Activated CD8-positive, alpha-beta memory T cell treated with anti-CD3 and anti-CD28 coated beads, Interleukin-2, amount 50 U/mL, for 1 hour (primary cell): ENCODE measurements around the gene GUCD1.

Source experiments
- DNase-seq: peaks from one replicate; pipeline ENCODE4 v3.0.0-alpha.2; 2020; ENCODE audit errors: extremely low read depth

The GUCD1 gene

DNA sequence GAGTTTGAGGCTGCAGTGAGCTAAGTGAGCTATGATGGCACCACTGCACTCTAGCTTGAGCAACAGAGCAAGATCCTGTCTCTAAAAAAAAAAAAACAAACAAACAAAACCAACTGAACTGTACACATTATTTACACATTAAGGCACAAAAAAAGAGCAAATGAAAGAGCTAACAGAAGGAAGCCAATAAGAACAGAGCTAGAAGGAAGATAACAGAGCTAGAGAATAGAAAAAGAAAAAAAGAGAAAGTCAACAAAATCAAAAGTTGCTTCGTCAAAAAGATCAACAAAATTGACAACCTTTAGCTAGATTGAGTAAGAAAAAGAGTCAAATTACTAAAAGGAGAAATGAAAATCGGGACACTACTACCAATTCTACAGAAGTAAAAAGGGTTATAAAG is 25.0 kb downstream of the GUCD1 start:
- no peak for DNase-seq

DNA sequence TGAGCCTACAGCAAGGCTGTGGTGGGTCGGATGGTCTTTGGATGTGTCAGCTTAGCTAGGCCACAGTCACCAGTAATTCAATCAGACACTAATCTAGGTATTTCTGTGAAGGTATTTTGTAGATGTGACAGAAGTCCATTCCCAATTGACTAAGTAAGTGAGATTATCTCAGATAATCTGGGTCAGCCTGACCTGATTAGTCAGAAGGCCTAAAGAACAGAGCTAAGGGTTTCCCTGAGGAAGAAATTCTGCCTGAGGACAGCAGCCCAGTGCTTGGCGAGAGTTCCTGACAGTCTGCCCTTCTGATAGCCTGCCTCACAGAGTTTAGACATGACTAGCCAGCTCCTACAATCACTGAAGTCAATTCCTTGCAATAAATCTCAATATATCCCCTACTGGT is 28.7 kb downstream of the GUCD1 start:
- DNase-seq, result no peak

DNA sequence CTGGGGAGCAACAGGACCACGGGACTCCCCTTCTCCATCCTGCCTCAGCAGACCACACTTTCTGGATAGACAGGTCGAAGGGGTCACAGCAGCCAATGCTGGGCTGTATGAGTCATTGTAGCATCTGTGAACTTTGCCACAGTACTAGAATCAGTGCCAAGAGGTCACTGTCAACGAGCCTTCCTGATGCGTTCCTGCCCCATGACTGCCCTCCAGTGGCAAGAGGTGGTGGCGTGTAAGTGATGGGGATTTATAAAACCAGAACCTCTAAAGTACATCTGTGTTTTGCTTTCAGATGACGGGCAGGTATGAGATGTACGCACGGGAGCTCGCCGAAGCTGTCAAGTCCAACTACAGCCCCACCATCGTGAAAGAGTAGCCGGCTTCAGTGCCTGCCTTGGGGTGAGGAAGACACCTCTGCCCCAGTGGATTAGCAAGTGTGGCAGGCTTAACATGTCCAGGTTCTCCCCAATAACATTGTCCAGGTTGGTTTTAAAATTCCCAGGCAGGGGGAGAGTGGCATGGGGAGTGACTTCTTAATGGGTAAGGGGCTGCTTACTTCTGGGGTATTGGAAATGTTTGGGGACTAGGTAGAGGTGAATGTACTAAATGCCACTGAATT is 29.4 kb downstream of the GUCD1 start:
- DNase-seq, result peak; percentile 26

DNA sequence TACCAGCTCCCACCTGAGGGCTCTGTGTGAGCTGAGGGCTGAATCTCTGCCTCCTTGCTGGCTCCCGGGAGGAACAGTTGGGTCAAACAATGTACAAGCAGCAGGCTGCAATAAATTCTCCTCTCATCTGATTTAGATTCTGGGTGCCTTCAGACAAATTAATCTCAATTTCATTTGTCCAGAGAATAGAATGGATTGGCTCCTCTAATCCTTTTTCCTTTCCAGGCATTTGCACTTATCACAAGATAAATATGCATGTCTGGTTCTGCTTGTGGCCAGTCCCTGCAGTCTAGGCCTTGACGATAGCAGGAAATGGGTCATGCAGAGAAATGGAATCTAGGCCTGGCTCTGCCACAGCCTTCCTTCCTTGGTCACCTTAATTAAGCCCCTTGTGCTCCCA is 31.1 kb downstream of the GUCD1 start:
- DNase-seq, result no peak

DNA sequence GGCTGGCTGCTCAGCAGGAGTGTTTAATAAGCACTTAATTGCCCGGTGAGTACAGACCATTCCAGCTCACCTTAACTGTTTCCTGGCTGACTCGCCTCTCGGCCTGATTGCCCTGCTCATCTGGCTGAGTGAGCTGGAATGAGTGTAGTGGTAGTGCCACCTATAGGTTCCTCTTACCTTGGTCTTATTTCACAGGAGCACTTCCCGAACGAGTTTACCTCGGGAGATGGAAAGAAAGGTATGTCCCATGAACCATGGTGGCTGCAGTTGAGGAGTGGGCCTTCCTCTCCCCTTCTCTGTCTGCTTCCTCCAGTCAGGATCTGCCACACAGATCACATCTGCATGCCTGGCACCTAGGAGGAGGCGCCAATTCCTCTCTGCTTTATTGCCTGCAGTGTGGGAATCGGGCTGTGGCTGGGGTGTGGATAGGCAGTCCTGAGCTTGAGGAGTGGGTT is 33.1 kb downstream of the GUCD1 start:
- no peak for DNase-seq

DNA sequence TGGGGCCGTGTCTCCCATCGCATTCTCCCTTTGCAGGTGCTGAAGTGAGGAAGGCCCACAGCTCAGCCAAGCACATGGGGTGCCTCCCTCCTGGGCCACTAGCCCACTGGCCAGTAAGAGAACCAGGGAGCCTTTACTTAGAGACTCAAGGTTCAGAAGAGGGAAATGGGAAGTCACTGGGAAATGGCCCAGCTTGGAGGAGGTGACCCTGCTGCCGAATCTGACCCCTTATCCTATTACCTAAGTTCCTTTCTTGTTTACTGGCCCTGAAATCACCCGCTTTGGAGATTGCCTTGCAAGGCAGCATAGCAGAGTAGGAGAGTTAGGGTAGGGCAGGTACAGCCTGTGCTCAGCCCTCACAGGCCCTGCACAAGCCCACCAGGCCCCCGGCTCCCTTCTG is 35.4 kb downstream of the GUCD1 start:
- DNase-seq, result no peak

DNA sequence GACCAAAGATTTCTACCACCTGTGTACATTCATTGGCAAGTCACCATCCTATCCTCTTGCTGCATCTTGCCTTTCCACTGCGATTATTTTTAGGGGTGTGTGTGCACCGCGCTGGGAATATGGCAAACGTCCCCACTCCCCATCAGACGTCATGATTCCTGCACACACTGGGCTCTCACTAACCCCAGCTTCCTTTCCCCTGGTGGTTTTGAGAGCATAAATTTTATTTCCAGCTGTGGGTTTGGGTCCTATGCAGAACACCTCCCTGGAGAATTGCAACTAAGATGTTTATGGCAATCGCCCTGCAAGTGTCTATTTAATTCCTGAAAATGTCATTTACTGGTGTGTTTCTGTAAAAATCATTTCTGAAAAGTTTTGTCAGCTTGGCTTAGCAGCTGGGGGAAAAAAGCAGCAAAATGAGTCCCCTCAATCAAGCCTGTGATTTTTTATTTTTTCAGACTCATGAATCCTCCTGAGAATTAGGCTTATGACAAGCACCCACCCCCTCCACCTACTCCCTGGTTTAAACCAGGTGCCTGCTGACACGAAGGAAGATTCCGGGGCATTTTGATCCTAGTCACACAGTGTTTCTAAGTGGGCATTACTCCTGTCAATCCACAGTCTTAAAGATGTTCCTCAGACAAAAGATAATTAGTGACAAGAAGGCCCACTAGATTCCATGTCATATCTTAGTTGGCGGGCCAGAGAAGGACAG is 36.0 kb downstream of the GUCD1 start:
- DNase-seq, result no peak

DNA sequence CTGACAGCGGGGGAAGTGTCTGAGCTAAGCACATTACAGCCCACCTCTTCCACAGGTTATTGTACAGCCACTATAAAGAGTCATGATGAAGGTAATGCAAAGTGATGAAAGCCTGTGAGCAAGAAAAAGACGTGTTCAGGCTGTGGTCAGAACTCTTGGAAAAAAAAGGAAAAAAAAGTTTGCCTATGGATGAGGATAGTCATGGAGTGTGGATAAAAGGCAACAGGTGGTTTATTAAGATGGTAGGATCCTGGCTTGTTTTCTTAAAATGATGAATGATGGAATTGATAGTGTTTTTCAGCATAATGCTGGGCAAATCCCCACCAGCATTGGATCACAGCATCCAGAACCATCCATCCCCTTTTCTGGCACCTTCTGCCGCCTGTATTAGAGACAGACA is 36.7 kb downstream of the GUCD1 start:
- no peak for DNase-seq

DNA sequence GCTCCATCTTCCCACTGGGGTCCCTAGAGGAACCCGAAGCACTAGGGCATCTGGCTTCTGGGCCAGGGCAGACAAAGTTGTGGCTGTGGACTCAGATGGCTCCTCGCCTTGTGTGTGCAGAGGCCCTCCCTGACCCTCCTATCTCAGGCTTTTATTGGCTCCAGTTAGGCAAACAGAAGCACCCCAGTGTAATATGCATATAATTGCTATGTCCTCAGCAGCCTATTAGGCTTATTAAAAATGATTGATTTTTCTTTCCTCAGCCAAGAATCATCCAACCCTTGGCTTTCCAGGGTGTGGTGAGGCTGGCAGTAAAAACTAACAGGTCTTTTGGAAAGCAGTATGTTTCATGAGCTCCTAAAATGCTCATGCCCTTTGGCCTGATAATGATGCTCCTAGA is 37.5 kb downstream of the GUCD1 start:
- no peak for DNase-seq

DNA sequence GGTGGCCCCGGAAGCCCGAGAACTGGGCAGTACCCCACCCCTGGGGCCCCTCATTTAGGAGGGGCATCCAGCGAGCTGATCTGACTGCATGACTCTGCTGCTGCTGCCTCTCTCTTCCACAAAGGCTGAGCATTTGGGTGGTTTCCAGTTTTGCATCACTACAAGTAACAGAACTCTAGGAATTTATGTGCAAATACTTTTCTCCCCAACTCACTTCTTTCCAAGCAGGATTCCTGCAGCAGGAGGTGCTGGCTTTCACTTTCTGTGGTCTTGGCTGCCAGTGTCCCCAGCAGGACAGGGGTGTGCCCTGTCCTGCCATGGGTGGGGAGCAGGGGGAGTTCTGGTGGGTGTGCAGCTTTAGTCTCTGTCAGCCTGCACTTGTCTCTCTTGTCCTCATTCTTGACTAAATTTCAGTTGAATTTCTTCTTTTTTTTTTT is 38.6 kb downstream of the GUCD1 start:
- no peak for DNase-seq

DNA sequence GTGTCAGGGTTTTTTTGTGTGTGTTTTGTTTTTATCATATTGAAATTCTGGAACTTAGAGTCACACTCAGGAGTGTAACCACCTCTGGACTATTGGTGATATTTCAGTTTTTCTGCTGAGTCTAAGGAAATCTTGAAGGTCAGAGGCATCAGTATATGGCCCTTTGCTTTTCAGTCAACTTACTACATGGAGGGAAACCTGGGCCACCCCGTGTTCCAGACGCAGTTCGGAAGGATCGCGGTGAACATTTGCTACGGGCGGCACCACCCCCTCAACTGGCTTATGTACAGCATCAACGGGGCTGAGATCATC is 40.0 kb downstream of the GUCD1 start:
- DNase-seq, result no peak

DNA sequence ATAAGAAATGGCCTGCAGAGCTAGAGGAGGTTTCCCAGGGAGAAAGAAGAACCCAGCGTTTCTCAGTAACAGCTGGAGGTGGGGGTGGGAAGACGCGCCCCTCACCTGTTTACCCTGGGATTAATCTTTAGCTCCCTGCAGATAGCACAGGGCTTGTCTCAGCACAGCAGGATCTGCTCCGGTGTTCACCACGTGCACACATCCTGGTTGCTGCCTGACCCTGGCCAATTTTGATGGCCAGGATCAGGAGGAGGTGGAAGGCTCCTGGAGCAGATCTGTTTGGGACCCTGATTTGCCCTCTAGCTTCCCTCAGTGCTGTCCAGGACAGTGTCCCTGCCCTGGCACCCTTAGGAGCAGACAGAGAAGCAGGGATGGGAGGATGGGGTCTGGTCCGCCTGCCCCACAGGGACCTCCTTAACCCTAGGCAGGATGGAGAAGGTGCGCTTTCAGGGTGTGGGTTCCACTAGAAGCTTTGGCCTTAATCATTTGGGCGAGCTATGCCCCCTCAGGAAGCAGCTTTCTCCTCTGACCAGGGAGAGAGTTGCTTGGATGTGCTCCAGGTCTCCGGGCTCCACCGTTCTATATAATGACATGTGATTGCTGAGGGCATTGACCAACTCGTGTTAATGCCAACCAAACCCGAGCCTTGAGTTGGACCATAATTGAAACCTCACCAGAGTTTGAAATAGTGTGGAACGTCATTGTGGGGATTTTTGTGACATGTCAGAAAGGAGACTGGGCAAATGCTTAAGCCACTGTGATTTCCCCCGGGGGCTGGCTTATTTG is 40.5 kb downstream of the GUCD1 start:
- no peak for DNase-seq

DNA sequence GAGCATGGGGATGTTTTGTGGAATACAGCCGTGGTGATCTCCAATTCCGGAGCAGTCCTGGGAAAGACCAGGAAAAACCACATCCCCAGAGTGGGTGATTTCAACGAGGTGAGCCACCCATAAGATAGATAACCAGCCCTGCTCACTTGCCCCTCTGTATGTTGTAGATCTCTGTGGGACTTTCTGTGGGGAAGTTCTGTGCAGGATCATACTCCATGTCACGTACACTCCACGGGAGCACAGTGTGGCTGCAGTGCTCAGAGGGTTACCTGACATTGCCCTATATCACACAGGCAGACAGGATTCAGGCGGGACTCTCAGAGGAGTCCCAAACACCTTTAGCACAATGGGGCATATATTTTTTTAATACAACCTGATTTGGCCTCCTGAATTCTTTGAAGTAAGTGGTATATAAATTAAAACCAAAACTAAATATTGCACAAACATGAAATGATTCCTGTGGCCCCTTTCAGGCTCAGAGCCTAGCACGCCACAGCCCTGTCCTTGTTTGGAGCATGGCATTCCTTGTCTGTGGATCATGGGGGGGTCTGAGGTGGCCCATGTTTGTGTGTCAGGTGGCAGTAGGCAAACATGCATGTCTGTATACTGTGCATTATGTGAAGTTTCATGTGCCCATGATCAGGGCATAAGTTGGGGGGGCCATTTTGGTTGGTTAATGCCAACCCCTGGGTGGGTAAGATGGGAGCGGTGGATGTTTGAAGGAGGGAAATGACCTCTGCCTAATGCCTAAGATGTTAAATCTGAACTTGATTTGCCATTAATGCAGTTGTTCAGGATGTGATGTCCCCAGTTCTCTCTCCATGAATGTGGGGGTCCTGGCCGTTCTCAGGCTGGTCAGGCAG is 41.3 kb downstream of the GUCD1 start:
- no peak for DNase-seq

DNA sequence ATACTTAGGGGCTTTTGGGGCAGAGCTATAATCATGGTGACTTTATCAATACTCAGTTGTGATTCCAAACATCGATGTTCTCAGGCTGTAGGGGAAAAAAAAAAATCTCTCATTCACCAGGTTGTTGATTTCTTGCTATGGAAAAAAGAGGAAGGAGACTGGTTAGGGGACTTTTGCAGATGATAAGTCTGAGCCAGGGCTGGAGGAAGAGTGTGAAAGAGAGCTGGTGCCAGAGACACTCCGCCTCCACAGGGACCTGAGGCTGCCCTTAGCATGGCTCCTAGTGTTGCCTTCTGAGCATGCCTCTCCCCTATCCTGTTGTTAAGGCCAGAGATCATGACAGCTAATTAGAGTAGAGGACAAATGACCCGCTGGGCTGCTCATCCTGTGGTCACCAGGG is 42.9 kb downstream of the GUCD1 start:
- DNase-seq, result no peak

DNA sequence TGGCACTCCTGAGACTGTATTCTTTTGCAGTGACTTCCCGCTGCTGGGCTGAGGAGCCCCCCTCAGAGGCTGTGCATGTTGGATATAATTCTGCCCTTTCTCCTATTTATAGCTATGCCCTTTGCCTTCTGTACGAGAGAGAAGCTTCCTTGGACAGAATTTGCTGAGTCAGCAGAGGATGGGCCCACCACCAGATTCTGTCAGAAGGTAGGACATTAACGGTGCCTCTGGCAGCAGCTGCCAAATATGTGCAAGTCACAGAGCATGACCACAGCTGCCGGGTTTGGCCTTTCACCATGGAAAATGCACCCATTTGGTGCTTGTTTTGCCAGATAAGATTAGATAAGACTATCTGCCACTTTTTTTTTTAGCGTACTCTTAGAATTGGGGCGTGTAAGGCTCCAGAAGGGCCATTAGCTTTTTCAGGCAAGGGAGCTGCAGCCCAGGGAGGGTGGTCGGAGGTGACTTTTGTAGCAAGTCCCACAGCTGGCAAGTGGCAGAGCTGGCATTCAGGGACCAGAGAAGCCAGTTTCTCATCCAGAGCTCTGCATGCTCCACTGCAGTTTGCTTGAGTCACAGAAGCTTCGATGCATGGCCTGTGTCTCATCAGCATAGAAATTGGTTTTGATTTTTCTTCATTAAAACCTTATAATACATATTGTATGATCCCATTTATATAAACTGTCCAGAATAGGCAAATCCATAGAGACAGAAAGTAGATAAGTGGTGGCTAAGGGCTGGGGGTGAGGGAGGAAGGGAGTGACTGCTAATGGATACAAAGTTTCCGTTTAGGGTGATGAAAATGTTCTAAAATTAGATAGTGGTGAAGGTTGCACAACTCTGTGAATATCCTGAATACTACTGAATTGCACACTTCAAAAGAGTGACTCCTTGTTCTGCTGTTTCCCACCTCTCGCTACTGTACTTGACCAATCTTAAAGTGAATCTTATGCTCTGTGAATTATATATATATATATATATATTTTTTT is 44.0 kb downstream of the GUCD1 start:
- DNase-seq, result no peak

DNA sequence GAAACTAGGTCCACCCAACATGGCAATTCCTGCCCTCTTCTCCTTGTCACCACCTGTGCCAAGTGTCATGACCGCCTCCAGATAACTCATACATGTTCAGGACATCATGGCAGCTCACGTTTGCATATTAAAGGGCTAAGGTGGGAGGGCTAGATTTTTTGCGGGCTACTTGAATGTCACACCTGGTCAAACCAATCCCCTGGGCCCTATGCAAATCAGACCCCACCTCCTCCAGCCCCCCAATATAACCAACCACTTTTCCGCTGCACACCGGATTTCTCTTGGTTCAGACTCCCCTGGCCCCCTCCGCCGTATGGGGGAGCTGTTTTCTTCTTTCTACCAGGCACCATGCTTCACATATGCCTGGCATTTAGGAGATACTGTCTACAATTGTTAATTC is 47.2 kb downstream of the GUCD1 start:
- DNase-seq, result no peak

DNA sequence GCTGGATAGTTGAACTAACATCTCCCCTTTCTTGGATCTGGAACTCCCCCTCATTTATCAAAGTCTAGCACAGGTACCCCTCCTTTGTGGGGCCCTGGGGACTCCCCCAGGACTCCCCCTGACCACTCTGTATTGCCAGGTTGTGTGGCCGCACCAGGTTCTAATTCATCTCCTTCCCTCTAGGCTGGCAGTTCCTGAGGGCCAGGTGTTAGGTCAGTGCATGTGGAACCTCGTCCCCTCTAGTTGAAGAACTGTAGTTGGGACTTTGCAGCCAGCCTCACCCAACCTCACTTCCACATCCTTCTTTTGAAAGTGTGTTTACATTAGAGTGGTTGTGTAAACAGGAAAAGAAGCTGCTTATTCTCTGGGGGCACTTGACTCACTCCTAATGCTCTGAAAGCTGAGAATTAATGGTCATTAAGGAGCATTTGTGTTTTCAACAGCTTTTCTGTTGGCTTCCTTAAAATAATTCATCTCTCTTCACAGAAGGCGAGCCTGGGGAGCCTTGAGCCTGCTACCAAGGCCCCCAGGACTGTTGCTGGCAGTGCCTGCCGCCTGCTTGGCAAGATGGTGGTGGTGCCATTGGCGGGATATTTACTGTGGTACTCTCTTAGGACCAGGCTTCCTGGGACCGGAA is 48.0 kb downstream of the GUCD1 start:
- DNase-seq, result no peak

DNA sequence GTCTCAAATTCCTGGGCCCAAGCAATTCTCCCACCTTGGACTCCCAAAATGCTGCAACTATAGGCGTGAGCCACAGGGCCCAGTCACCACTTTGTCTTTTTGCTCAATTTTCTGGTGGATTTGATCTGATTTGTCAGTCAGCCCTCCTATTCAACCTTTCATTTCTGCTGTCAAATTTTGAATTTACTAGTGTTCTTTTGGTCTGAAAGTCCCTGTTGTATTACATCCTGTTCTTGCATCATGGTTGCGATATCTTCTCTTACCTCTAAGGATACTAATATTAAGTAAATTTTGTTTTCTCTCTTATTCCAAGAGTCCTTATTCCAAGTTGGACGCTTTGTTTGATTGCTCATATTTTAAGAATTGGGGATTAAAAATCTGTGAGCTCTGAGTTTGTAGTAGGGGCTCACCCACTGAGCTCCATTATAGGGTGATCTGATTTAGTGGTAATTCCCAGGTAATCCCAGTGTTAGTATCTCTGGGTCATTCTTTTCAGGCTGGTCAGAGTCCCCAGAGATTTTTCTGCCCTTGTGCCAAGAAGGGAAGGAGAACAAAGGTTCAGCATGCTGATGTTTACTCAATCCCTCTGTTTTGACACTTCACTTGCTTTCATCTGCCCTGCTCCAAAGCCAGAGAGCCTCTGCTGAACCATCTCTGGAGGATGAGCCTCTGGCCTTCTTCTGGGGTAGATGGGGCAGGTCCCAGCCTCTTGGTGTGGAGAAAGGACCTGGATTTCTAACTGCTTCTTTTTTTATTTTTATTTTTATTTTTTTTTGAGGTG is 49.8 kb downstream of the GUCD1 start:
- DNase-seq, result no peak

DNA sequence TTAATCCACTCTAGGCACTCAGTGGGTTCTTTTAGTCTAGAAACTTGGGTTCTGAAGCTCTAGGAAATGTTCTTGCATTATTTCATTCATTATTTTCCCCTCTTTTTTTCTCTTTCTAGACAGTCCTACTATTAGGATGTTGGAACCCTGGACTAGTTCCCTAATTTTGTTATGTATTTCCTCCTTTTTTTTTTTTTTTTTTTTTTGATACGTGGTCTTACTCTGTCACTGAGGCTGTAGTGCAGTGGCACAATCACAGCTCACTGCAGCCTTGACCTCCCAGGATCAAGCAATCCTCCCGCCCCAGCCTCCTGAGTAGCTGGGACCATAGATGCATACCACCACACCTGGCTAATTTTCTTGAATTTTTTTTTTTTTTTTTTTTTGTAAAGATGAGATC is 50.4 kb downstream of the GUCD1 start:
- DNase-seq, result no peak
